HUES6 (cell line): ENCODE data around the gene PRRT1B.

Experiments used
- H3K27ac ChIP-seq: 2 replicates; pipeline ENCODE4 v1.7.0; 2013; ENCODE audit warnings: low read depth, mild to moderate bottlenecking, low read length, inconsistent platforms
- H3K27me3 ChIP-seq: 2 replicates; pipeline ENCODE4 v1.6.1; 2013; ENCODE audit warnings: low read length; ENCODE audit not compliant: control insufficient read depth, insufficient read depth
- H3K36me3 ChIP-seq: 2 replicates; pipeline ENCODE4 v1.6.1; 2013; ENCODE audit warnings: low read length; ENCODE audit not compliant: control insufficient read depth, insufficient read depth
- H3K4me1 ChIP-seq: 2 replicates; pipeline ENCODE4 v1.6.1; 2013; ENCODE audit warnings: low read length; ENCODE audit not compliant: control insufficient read depth, insufficient read depth
- H3K4me3 ChIP-seq: 2 replicates; pipeline ENCODE4 v1.5.1; 2013; ENCODE audit warnings: low read depth, low read length
- H3K9ac ChIP-seq: one replicate; pipeline ENCODE4 v1.6.1; 2013; ENCODE audit warnings: mild to moderate bottlenecking, low read length
- H3K9me3 ChIP-seq: 2 replicates; pipeline ENCODE4 v1.6.1; 2013; ENCODE audit warnings: low read depth, low read length; ENCODE audit not compliant: control insufficient read depth, insufficient read depth

The PRRT1B gene

DNA sequence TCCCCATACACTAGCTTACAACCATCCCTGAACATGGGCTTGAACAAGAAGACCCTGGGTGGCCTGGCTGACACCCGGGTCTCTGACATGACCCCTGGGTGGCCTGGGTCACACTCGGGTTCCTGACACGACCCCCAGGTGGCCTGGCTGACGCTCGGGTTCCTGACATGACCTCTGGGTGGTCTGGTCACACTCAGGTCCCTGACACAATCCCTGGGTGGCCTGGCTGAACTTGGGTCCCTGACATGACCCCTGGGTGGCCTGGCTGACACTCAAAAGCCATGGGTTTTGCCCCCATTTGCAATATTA, 38.0 kb downstream of the PRRT1B start:
- Histone ChIP-seq H3K4me1 (no peaks in the 10 kb centered on the region), H3K9me3 (no peaks in the 10 kb centered on the region), H3K36me3 (peaks cover 76% of the 10 kb centered on the region), H3K27ac (no peak overlapping the region), H3K27me3 (no peaks in the 10 kb centered on the region), H3K4me3 (no peak overlapping the region), H3K9ac (no peak overlapping the region)

DNA sequence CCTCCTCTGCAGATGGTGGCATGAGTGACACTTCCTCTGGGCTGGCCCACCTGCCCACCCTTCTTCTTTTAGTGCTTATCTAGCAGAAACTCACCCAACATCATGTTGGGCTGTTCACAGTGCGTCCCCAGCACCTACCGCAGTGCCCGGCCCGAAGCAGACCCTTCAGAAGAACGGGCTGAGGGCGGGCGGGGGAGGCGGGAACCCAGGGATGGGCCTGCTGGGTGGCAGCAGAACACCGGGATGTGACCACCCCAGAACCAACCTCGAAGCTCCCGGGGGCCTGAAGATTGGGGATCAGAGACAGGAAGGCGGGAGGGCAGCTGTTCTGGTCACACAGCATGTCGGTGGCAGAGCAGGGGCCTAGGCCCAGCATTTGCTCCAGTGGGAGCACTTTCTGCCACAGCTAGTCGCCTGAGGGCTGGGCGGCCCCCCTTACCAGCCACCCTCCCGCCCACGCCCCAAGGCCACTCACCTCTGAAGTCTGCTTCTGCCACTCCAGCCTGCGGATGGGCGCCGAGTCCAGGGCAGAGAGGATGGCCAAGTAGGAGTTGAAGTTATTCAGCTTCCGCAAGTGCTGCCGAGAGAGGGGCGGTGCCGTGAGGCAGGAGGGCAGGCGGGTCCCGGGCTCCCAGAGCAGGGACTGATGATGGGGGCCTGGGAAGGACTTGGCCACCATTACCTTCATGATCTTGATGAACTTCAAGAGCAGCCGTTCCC, 38.7 kb downstream of the PRRT1B start:
- no peaks in the 10 kb centered on the region for H3K4me1 ChIP-seq
- no peak overlapping the region for H3K4me3 ChIP-seq
- no peaks in the 10 kb centered on the region for H3K9me3 ChIP-seq
- H3K27ac ChIP-seq: no peak overlapping the region
- H3K9ac ChIP-seq: no peak overlapping the region
- H3K36me3 ChIP-seq: peaks cover 80% of the 10 kb centered on the region
- H3K27me3 ChIP-seq: no peaks in the 10 kb centered on the region

DNA sequence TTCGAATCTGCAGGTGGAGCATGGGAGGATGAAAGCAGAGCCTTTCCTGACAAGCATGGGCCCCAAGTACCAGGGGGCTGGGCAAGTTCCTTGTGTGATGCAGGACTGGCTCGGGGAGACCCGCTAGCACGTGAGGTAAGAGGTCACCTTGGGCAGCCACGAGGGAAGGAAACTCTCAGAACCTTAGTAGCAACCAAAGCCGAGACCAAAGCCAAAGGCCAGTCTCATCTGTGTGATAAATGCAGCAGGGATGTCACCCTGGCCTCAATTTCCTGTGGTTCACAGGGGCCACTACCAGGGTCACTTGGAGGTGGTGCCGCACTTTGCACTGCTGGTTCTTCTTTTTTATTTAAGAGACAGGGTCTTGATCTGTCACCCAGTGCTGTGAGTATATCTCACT, 39.5 kb downstream of the PRRT1B start:
- Histone ChIP-seq H3K36me3 (peaks cover 80% of the 10 kb centered on the region), H3K9ac (no peak overlapping the region), H3K4me3 (no peak overlapping the region), H3K27me3 (no peaks in the 10 kb centered on the region), H3K4me1 (no peaks in the 10 kb centered on the region), H3K9me3 (no peaks in the 10 kb centered on the region), H3K27ac (no peak overlapping the region)

DNA sequence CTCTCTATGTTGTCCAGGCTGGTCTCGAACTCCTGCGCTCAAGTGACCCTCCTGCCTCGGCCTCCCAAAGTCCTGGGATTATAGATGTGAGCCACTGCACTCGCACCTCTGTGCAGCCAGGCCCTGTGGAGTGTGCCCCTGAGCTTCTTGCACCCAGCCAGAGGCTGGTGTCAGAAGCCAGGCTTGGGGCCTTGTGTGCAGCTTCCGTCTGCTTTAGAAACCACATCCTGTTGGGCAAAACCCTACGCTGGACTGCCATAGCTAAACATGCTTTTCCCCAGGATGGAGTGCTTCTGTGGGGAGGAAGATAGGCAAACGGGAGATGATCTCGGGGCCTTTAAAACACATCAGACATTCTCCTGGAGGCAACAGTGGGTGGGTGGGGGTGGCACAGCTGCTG, 40.1 kb downstream of the PRRT1B start:
- no peak overlapping the region for H3K4me3 ChIP-seq
- no peak overlapping the region for H3K9ac ChIP-seq
- H3K9me3 ChIP-seq: no peaks in the 10 kb centered on the region
- no peak overlapping the region for H3K27ac ChIP-seq
- H3K4me1 ChIP-seq: no peaks in the 10 kb centered on the region
- peaks cover 80% of the 10 kb centered on the region for H3K36me3 ChIP-seq
- no peaks in the 10 kb centered on the region for H3K27me3 ChIP-seq

DNA sequence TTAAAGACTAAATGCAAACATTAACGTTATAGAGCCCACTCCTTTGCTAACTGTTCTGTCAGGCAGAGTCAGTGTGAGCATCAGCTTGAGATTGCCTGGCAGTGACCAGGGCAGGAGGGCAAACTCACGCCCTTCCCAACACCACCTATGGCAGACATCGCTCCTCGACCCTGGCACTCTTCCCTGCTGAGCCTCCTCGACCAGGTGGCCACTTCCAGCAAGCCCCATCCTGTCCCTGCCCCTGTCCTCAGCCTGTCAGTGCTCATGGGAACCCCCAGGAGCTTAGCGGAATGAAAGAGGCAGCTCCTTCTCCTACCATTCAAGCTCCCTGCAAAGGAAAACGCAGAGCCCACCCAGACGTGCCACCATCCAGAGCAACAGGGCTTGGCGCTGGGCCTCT, 42.0 kb downstream of the PRRT1B start:
- Histone ChIP-seq H3K4me3 (no peak overlapping the region), H3K36me3 (peaks cover 81% of the 10 kb centered on the region), H3K9ac (no peak overlapping the region), H3K27me3 (no peaks in the 10 kb centered on the region), H3K9me3 (no peaks in the 10 kb centered on the region), H3K27ac (no peak overlapping the region), H3K4me1 (no peaks in the 10 kb centered on the region)

DNA sequence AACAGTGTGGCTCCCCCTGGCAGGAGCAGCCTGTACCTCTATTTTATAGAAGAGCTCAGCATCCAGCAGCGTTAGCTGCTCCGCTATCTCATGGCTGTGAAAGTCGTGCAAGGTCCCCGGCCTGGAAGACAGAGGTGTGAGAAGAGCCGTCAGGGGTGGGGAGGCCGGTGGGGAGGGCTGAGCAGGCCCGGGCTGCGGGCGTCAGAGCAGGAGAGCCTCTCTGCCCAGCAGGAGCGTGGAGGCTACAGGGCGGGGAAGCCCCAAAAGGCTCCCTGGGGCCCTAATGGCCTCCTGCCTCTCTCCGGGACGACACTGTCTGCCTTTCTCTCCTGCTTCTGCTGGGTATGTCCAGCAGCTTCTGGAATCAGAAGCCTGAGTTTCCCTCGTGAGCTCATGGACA, 42.6 kb downstream of the PRRT1B start:
- H3K36me3 ChIP-seq: peaks cover 77% of the 10 kb centered on the region
- no peak overlapping the region for H3K27ac ChIP-seq
- H3K4me3 ChIP-seq: no peak overlapping the region

DNA sequence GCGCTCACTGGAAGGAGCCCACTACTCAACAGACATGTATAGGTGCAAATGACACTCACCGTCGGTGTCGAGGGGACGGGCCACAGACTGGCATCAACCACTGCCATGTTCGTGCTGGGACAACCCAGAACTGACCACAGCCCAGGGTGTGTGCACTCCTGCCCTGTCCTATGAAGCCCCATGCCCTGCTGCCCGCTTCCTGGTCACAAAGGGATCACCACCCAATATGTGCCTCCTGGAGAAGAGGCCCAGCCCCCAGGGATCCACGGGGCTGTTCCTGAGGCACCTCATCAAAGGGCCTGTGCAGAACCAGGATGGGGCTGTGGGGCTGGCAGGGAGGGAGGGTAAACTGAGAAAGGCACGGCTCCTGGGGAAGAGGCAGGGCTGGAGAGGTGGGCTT, 43.1 kb downstream of the PRRT1B start:
- H3K36me3 ChIP-seq: peaks cover 75% of the 10 kb centered on the region
- no peak overlapping the region for H3K4me3 ChIP-seq
- no peaks in the 10 kb centered on the region for H3K27me3 ChIP-seq
- H3K4me1 ChIP-seq: no peaks in the 10 kb centered on the region
- H3K27ac ChIP-seq: no peak overlapping the region
- H3K9ac ChIP-seq: no peak overlapping the region
- no peaks in the 10 kb centered on the region for H3K9me3 ChIP-seq

More for the DNA sequence above, 42.6 kb downstream of the PRRT1B start:
- Histone ChIP-seq H3K9ac (no peak overlapping the region), H3K27me3 (no peaks in the 10 kb centered on the region), H3K9me3 (no peaks in the 10 kb centered on the region), H3K4me1 (no peaks in the 10 kb centered on the region)

DNA sequence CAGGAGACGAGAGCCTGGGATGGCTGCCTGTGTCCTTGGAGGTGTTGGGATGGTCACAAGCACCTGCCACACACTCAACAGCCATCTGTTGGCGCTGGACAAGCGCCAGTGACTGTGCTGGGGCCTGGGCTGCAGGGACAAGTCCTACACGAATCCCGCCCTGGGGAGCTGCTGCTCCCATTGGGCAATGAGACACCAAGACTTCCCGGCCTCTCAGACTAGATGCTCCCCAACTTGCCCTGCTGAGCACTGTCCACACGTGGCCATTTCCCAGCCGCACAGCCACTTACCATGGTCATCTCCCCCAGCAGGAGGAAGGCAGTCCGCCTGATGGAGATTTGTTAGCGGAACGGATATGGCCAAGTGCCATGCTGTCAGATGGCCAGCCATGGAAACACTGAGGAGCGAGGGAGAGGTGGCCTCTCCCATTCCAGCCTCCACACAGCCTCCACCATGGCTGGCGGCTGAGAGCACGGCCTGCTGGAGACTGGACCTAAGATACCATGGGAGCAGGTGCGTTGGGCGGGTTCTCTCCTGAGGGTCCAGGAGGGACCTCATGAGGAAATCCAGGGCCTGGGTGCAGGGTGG, 43.9 kb downstream of the PRRT1B start:
- Histone ChIP-seq H3K27me3 (no peaks in the 10 kb centered on the region), H3K9ac (no peak overlapping the region), H3K27ac (no peak overlapping the region), H3K4me3 (no peak overlapping the region), H3K4me1 (no peaks in the 10 kb centered on the region), H3K9me3 (no peaks in the 10 kb centered on the region), H3K36me3 (peaks cover 74% of the 10 kb centered on the region)

DNA sequence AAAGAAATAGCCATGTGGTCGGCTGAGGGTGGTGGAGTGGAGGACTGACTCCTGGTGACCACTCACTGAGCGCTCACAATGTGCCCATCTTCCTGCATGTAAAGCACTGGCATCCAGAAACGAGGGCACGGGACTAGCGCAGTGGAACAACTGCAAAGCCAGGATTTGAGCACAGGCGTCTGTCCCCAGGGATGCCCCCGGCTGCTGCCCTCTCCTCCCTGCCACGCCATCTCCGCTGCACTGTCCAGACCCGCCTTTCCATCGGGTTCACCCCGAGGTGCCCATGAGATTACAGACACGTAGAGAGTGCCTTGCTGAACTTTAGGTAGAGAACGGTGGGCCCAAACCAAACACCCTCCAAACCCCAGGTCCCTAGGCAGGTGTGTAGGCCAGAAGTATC, 44.7 kb downstream of the PRRT1B start:
- no peak overlapping the region for H3K27ac ChIP-seq
- no peaks in the 10 kb centered on the region for H3K4me1 ChIP-seq
- H3K9ac ChIP-seq: no peak overlapping the region
- no peaks in the 10 kb centered on the region for H3K9me3 ChIP-seq
- no peaks in the 10 kb centered on the region for H3K27me3 ChIP-seq
- H3K36me3 ChIP-seq: peaks cover 74% of the 10 kb centered on the region
- no peak overlapping the region for H3K4me3 ChIP-seq

DNA sequence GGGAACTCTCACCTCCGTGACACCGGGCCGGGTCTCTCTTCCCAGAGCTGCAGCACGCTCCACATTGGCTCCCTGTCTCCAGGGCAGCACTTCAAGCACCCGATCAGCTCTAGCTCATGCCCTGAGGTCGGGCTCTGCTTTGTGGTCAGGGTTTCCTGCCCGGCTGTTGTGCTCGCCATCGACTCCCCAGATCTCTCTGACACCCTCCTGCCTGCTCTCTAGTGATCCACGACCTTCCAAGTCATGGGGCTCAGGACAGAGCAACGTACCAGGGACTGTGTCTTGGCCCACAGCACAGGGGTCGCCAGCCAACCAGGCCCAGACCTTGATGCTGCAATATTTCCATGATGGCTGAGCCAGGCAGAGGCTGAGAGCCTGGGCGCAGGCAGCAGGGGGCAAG, 45.1 kb downstream of the PRRT1B start:
- no peaks in the 10 kb centered on the region for H3K9me3 ChIP-seq
- H3K9ac ChIP-seq: no peak overlapping the region
- no peaks in the 10 kb centered on the region for H3K4me1 ChIP-seq
- H3K27me3 ChIP-seq: no peaks in the 10 kb centered on the region
- no peak overlapping the region for H3K27ac ChIP-seq
- peaks cover 75% of the 10 kb centered on the region for H3K36me3 ChIP-seq
- no peak overlapping the region for H3K4me3 ChIP-seq

DNA sequence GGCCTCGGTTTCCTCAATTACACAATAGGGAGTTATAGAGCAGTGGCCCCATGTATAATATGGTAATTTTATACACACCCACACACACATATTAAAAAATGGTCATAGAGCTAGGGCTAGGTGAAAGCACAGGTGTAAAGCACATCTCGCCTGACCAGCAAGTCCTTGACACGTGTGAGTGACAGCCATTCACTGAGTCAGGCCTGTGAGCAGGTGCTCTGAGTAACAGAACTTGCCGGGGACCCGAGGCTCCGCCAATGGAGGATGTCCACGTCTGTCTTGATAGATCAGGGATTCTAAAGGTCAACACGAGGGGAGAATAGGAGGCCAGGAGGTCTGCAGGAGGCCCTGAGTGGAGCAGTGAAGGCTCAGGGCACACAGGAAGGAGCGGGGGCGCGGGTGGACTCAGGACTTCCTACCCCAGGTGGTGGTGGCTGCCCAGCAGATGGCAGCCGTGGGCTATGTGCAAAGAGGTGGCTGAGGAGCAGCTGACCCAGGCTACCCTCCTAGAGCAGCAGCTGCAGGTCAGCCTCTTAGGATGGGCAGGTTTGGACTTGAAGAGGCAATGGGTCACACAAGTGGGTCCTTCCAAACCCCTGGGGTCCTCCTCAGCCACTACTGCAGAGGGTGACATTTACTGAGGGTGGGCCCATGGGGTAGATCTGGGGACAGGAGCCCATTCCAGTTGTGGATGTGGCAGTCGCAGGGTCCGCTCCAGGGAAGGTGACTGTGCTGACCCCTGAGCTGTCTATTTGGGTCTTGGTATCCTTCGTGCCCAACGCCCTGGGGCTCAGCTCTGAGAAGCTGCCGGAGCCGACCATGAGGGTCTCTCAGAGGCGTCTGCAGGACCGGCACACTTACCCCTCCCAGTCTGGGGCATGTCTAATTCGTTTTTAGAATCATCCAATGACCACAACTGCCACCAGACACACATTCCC, 45.9 kb downstream of the PRRT1B start:
- Histone ChIP-seq H3K27ac (no peak overlapping the region), H3K9ac (no peak overlapping the region), H3K27me3 (no peaks in the 10 kb centered on the region), H3K36me3 (peaks cover 79% of the 10 kb centered on the region), H3K4me1 (no peaks in the 10 kb centered on the region), H3K9me3 (no peaks in the 10 kb centered on the region), H3K4me3 (no peak overlapping the region)
